Glutamatergic neuron (in vitro differentiated cells): ENCODE data around the gene MBNL1. TPM values are rescaled to one million over a fixed set of nuclear protein-coding genes. Genes with fewer than 3 reads are reported as not detected.
A peak's percentile ranks its signal among the peaks of the same experiment; 100 is the strongest.

Experiments used
- DNase-seq: peaks from one replicate; pipeline ENCODE4 v3.0.0; 2022
- H3K27ac Mint-ChIP-seq: one replicate; pipeline ENCODE4 v1.8.0; 2020; ENCODE audit warnings: mild to moderate bottlenecking, mixed read lengths, inconsistent platforms; ENCODE audit not compliant: unreplicated experiment
- H3K27me3 Mint-ChIP-seq: one replicate; pipeline ENCODE4 v1.8.0; 2020; ENCODE audit warnings: mild to moderate bottlenecking, moderate library complexity, mixed read lengths, inconsistent platforms; ENCODE audit not compliant: unreplicated experiment
- H3K36me3 Mint-ChIP-seq: one replicate; pipeline ENCODE4 v1.8.0; 2020; ENCODE audit warnings: mild to moderate bottlenecking, mixed read lengths, inconsistent platforms; ENCODE audit not compliant: unreplicated experiment
- H3K4me1 Mint-ChIP-seq: one replicate; pipeline ENCODE4 v1.8.0; 2020; ENCODE audit warnings: mild to moderate bottlenecking, low read depth, mixed read lengths, inconsistent platforms; ENCODE audit not compliant: unreplicated experiment
- H3K4me3 Mint-ChIP-seq: one replicate; pipeline ENCODE4 v1.8.0; 2020; ENCODE audit warnings: mild to moderate bottlenecking, mixed read lengths, inconsistent platforms; ENCODE audit not compliant: unreplicated experiment
- H3K9me3 Mint-ChIP-seq: one replicate; pipeline ENCODE4 v1.8.0; 2020; ENCODE audit warnings: mild to moderate bottlenecking, moderate library complexity, mixed read lengths, inconsistent platforms; ENCODE audit not compliant: unreplicated experiment
- total RNA-seq: library from RNA; stranded (reverse); fragmentation: NEBNext Ultra II Directional; extraction: Animal tissue kit (Norgen Biotek cat#: 25700); gene quantifications from one replicate; pipeline ENCODE4 v1.2.1, GENCODE V29; 2021; ENCODE audit not compliant: unreplicated experiment
- TF ChIP-seq, protein P1 (sequence below): fragments of 200-600 bp; sonication (generic); IDR thresholded peaks from one replicate; pipeline ENCODE4 v1.5.0; 2021; ENCODE audit not compliant: partially characterized antibody, unreplicated experiment

Gene MBNL1
- total RNA-seq, 1 donor from 2014 or later: 36.6 TPM

DNA sequence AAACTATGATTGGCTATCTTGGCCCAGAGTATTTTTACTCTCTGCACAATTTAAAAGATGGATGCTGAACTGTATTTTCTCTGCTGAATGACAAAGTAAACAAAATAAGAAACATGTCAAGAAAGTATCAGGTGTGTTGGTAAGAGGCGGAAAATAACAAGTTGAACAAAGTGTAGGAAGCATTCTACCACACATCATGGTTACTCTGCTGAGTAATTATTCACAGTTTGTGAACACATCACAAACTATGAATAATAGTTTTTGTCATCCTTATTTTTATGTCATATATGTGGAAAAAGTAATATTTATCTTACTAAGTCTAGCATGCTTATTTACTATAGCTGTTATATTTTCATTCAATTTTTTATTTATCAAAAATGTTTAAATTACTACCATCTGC, 229.2 kb downstream of the MBNL1 start:
- H3K36me3 Mint-ChIP-seq: no peaks in the 10 kb centered on the region
- peaks cover 2% of the 10 kb centered on the region for H3K4me1 Mint-ChIP-seq
- no peak overlapping the region for H3K4me3 Mint-ChIP-seq
- H3K27ac Mint-ChIP-seq: no peak overlapping the region
- TF ChIP-seq, protein P1, sequence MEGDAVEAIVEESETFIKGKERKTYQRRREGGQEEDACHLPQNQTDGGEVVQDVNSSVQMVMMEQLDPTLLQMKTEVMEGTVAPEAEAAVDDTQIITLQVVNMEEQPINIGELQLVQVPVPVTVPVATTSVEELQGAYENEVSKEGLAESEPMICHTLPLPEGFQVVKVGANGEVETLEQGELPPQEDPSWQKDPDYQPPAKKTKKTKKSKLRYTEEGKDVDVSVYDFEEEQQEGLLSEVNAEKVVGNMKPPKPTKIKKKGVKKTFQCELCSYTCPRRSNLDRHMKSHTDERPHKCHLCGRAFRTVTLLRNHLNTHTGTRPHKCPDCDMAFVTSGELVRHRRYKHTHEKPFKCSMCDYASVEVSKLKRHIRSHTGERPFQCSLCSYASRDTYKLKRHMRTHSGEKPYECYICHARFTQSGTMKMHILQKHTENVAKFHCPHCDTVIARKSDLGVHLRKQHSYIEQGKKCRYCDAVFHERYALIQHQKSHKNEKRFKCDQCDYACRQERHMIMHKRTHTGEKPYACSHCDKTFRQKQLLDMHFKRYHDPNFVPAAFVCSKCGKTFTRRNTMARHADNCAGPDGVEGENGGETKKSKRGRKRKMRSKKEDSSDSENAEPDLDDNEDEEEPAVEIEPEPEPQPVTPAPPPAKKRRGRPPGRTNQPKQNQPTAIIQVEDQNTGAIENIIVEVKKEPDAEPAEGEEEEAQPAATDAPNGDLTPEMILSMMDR: no peak
- no peak for DNase-seq
- H3K9me3 Mint-ChIP-seq: peaks cover 1% of the 10 kb centered on the region
- no peaks in the 10 kb centered on the region for H3K27me3 Mint-ChIP-seq

DNA sequence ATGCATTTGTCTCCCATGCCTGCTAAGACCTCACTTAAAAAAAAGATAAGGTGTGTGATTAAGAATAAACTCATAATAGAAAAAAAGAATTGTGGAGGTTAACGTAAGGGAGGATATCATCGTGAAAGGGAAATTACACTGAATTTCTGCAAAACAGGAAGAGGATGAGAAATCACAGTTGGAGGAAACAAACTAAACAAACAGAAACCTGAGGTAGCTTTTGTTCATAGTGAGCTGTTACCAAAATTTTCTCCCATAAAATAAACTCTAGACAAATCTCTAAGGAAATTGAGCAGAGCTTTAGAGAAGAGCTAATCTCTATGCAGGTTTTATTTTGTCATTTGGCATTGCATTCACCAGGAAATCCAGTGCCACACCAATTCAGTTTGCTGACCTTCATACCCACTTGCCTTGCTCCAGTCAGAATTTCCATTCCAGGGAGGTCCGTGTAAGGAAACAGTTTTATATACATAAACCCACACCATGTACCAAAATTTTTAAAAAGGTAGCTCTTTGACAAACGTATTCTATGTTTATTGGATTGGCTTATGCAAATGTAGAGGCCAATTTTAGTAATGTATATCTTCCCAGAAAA, 231.2 kb downstream of the MBNL1 start:
- H3K9me3 Mint-ChIP-seq: peaks cover 1% of the 10 kb centered on the region
- no peak overlapping the region for H3K27ac Mint-ChIP-seq
- peaks cover 2% of the 10 kb centered on the region for H3K4me1 Mint-ChIP-seq
- TF ChIP-seq, protein P1: no peak
- no peak for DNase-seq
- no peaks in the 10 kb centered on the region for H3K36me3 Mint-ChIP-seq
- H3K4me3 Mint-ChIP-seq: no peak overlapping the region
- no peaks in the 10 kb centered on the region for H3K27me3 Mint-ChIP-seq

DNA sequence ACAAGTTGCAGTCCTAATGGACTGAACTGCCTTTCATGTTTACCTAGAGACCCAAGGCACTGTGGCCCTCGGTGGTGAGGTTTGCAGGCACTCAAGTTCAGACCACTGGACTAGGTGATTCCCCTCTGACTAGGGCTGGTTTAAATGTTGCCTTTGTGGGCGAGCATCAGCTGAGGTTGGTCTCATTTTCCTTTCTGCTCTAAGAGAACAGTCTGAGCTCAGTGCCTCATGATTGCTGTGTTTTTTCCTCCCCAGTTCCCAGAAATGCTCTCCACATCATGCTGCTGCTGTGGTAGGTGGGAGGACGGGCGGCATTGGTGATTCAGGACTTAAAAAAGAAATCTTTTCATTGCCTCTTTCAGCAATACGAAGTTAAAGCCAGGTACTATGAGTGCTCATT, 237.2 kb downstream of the MBNL1 start:
- Mint-ChIP-seq H3K9me3 (peaks cover 1% of the 10 kb centered on the region), H3K36me3 (no peaks in the 10 kb centered on the region), H3K4me3 (no peak overlapping the region), H3K27ac (no peak overlapping the region), H3K4me1 (no peaks in the 10 kb centered on the region), H3K27me3 (no peaks in the 10 kb centered on the region)
- TF ChIP-seq, protein P1: no peak
- DNase-seq: no peak

DNA sequence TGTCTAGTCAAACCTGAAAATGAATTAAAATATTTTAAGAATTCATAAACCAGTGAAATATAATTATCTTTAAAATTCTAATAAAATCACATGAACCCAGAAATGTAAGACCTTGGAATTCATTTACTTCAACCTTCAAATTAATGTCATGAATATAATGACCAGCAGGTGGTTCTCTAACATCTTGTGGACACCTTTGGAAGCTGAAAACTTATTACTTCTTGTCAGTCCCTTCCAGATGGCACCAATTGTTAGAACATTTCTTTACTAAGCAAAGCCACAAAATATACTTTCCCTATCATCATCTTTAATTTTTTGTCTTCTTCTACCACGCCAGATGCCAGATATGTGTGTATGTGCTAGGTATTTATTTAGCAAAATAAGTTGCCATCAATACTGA, 240.0 kb downstream of the MBNL1 start:
- Mint-ChIP-seq H3K4me3 (no peak overlapping the region), H3K4me1 (no peaks in the 10 kb centered on the region), H3K27ac (no peak overlapping the region), H3K36me3 (no peaks in the 10 kb centered on the region), H3K27me3 (no peaks in the 10 kb centered on the region), H3K9me3 (no peaks in the 10 kb centered on the region)
- DNase-seq: no peak
- TF ChIP-seq, protein P1: peak; percentile 44

DNA sequence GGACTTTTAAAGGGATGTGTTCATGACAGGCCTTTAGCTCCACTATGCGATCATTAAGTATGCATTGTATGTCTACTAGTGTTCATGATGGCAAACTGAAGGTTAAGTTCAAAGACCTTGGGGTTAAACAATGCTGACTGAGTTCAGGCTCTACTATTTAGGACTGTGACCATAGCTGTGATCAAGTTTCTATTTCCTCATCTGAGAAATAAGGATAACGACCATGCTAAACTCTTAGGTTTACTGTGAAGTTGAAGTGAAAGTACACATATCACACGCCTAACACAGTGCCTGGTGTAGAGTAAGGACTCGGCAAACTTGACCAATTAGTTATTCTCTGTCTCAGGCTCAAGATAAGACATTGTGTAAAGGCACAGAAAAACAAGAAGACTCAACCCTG, 243.2 kb downstream of the MBNL1 start:
- H3K9me3 Mint-ChIP-seq: no peaks in the 10 kb centered on the region
- H3K27ac Mint-ChIP-seq: no peak overlapping the region
- no peaks in the 10 kb centered on the region for H3K36me3 Mint-ChIP-seq
- peaks cover 6% of the 10 kb centered on the region for H3K4me1 Mint-ChIP-seq
- no peak overlapping the region for H3K4me3 Mint-ChIP-seq
- TF ChIP-seq, protein P1: no peak
- DNase-seq: no peak
- H3K27me3 Mint-ChIP-seq: no peaks in the 10 kb centered on the region
